Keratinocyte (primary cell): Measurements from ENCODE around the gene KCNK7.

ENCODE experiments used
- EZH2 ChIP-seq: IDR thresholded peaks from one replicate; pipeline ENCODE4 v1.6.1; 2012; ENCODE audit warnings: inconsistent platforms, mild to moderate bottlenecking, low read length, moderate library complexity
- TF ChIP-seq, protein P1 (sequence below), 3 experiments: IDR thresholded peaks in 1 of 3; conservative IDR thresholded peaks in 1 of 3; optimal IDR thresholded peaks in 1 of 3; 2 replicates in 2 of 3; 3 replicates in 1 of 3; pipeline versions ENCODE3 to v1.5.1; 2011; ENCODE audit warnings: low read length in 3 of 3, mild to moderate bottlenecking in 3 of 3, moderate library complexity in 2 of 3, control low read depth in 1 of 3, inconsistent platforms in 1 of 3; ENCODE audit not compliant: insufficient read depth in 2 of 3; ENCODE audit errors: extremely low read depth in 1 of 3

DNA sequence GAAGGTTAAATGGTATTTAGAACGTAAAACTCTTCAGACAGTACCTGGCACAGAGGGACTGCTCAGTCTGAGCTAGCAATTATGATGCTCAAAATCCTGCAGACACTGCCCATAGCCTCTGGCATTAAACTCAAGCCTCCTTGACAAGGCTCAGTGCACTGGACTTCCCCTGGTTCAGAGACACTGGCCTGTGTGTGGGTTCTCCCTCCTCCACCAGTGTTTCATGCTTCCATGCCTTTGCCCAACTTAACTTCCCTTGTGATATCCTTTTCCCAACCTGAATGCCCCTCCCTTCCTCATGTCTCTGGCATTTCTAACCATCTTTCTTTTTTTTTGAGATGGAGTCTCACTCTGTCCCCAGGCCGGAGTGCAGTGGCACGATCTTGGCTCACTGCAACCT is 46.5 kb downstream of the KCNK7 start:
- TF ChIP-seq, protein P1, sequence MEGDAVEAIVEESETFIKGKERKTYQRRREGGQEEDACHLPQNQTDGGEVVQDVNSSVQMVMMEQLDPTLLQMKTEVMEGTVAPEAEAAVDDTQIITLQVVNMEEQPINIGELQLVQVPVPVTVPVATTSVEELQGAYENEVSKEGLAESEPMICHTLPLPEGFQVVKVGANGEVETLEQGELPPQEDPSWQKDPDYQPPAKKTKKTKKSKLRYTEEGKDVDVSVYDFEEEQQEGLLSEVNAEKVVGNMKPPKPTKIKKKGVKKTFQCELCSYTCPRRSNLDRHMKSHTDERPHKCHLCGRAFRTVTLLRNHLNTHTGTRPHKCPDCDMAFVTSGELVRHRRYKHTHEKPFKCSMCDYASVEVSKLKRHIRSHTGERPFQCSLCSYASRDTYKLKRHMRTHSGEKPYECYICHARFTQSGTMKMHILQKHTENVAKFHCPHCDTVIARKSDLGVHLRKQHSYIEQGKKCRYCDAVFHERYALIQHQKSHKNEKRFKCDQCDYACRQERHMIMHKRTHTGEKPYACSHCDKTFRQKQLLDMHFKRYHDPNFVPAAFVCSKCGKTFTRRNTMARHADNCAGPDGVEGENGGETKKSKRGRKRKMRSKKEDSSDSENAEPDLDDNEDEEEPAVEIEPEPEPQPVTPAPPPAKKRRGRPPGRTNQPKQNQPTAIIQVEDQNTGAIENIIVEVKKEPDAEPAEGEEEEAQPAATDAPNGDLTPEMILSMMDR (optimal IDR thresholded peaks at IDR 0.05 in 1 of 3, IDR thresholded peaks at IDR 0.05 in 1 of 3, conservative IDR thresholded peaks at IDR 0.05 in 1 of 3; ENCODE audit: extremely low read depth in 1 of 3, insufficient read depth in 2 of 3, low read length in 3 of 3) = no peak
- TF ChIP-seq EZH2 = no peak
